ENCODE measurements around the gene ARFGAP1.

GRCh38 chr20:63328026-63328700, 55.5 kb downstream of the ARFGAP1 start:
- TF ChIP-seq CTCF (conservative IDR thresholded peaks at IDR 0.05; ENCODE audit: low read depth in 2 of 2), result no peak; a peak in 1 of 4 replicates
- no peak for TF ChIP-seq EZH2phosphoT487 (IDR thresholded peaks at IDR 0.05; ENCODE audit: unreplicated experiment)
- no peak for TF ChIP-seq ZNF331 (CRISPR knock-in tag; IDR thresholded peaks at IDR 0.05; ENCODE audit: low read depth)
- no peak for TF ChIP-seq POLR2AphosphoS5 (IDR thresholded peaks at IDR 0.05; ENCODE audit: low read depth)
- TF ChIP-seq NANOG (IDR thresholded peaks at IDR 0.05; ENCODE audit: borderline replicate concordance), result no peak
- TF ChIP-seq REST (IDR thresholded peaks at IDR 0.05; ENCODE audit: unreplicated experiment), result peak; percentile 10
- TF ChIP-seq EZH2 (IDR thresholded peaks at IDR 0.05; ENCODE audit: low read depth, unreplicated experiment), result no peak
- TF ChIP-seq STAT1 (IDR thresholded peaks at IDR 0.05; ENCODE audit: unreplicated experiment), result no peak
- no peak for TF ChIP-seq ZNF462 (CRISPR knock-in tag; IDR thresholded peaks at IDR 0.05)
- no peak for TF ChIP-seq JUNB (IDR thresholded peaks at IDR 0.05; ENCODE audit: unreplicated experiment)
